Vagina (tissue), 2 donors: ENCODE data around the gene CDK19.

ENCODE experiments used
- CTCF ChIP-seq, 3 experiments: fragments of 450-650 bp in 2 of 3; fragments of 200-600 bp in 1 of 3; sonication (generic) in 1 of 3; IDR thresholded peaks; one replicate each; pipeline ENCODE4 v1.5.1; 2017 to 2019; ENCODE audit warnings: antibody characterized with exemption in 3 of 3, mild to moderate bottlenecking in 2 of 3, moderate library complexity in 2 of 3
- POLR2A ChIP-seq, 2 donors: fragments of 450-650 bp; IDR thresholded peaks; one replicate each; pipeline ENCODE4 v1.6.1; 2017; ENCODE audit warnings: antibody characterized with exemption in 2 of 2, mild to moderate bottlenecking in 2 of 2, moderate library complexity in 2 of 2

- TF ChIP-seq CTCF (IDR thresholded peaks at IDR 0.05) (no peak), POLR2A (IDR thresholded peaks at IDR 0.05) (no peak)
These were observed 161.0 kb downstream of the CDK19 start for GRCh38 chr6:110654096-110654820.
